ENCODE measurements around the gene RNF141. TPM values are rescaled to one million over a fixed set of nuclear protein-coding genes. Genes with fewer than 3 reads are reported as not detected.

The RNF141 gene
- total and polyA plus RNA-seq, 2 experiments from 2014 or later: 35.9 to 46.9 TPM

- H3K4me1 ChIP-seq (ENCODE audit: insufficient read depth): peaks cover 14% of the 10 kb centered on the region
- 83 to 86% methylated on average over 10 of the region's 10 CpGs for WGBS, 2 experiments (ENCODE audit: low coverage in 1 of 2, low lambda C conversion rate in 2 of 2, missing lambda C conversion rate in 2 of 2)
- no peak overlapping the region for H3K27ac ChIP-seq
- peaks cover 15% of the 10 kb centered on the region for H3F3A ChIP-seq (ENCODE audit: insufficient read depth)
- no peak for TF ChIP-seq EZH2phosphoT487 (IDR thresholded peaks at IDR 0.05; ENCODE audit: insufficient read depth, low read depth)
- no peaks in the 10 kb centered on the region for H3K9me2 ChIP-seq (ENCODE audit: insufficient read depth)
- no peaks in the 10 kb centered on the region; the same call in 1 of the 2 replicates for H3K36me3 ChIP-seq (ENCODE audit: low read depth)
- no peak overlapping the region for H3K9ac ChIP-seq
- in situ Hi-C loops (cut with MboI): no loop called here
- H3K79me2 ChIP-seq (ENCODE audit: insufficient read depth): no peaks in the 10 kb centered on the region
- no peaks in the 10 kb centered on the region for H3K9me3 ChIP-seq (ENCODE audit: low read depth)
- H3K27me3 ChIP-seq (replicated peaks; ENCODE audit: insufficient read depth): no peaks in the 10 kb centered on the region
- no peak overlapping the region for H3K4me3 ChIP-seq
- DNase-seq: no peak
- no peaks in the 10 kb centered on the region for H4K20me1 ChIP-seq (ENCODE audit: insufficient read depth)
- H2AFZ ChIP-seq: no peak overlapping the region
- no peak overlapping the region for H3K4me2 ChIP-seq (ENCODE audit: unreplicated experiment)
These were observed 29.8 kb downstream of the RNF141 start for GRCh38 chr11:10511181-10511621.

GRCh38 chr11:10506008-10506370 is 35.0 kb downstream of the RNF141 start:
- no peak for DNase-seq
- no peak overlapping the region for H3K27ac ChIP-seq
- no peaks in the 10 kb centered on the region for H3K4me1 ChIP-seq (ENCODE audit: insufficient read depth)
- H3K79me2 ChIP-seq (ENCODE audit: insufficient read depth): no peaks in the 10 kb centered on the region
- no peaks in the 10 kb centered on the region for H3F3A ChIP-seq (ENCODE audit: insufficient read depth)
- no peaks in the 10 kb centered on the region for H3K9me3 ChIP-seq (ENCODE audit: low read depth)
- no peaks in the 10 kb centered on the region for H3K36me3 ChIP-seq (ENCODE audit: low read depth)
- H3K4me3 ChIP-seq: no peak overlapping the region
- no peak overlapping the region for H3K4me2 ChIP-seq (ENCODE audit: unreplicated experiment)
- H4K20me1 ChIP-seq (ENCODE audit: insufficient read depth): no peaks in the 10 kb centered on the region
- TF ChIP-seq EZH2 (IDR thresholded peaks at IDR 0.05; ENCODE audit: insufficient read depth, poor library complexity, severe bottlenecking) (no peak), EZH2phosphoT487 (IDR thresholded peaks at IDR 0.05; ENCODE audit: insufficient read depth, low read depth) (no peak)
- no peaks in the 10 kb centered on the region for H3K27me3 ChIP-seq (replicated peaks; ENCODE audit: insufficient read depth)
- H3K9me2 ChIP-seq (ENCODE audit: insufficient read depth): no peaks in the 10 kb centered on the region
- no peak overlapping the region for H2AFZ ChIP-seq
- in situ Hi-C loops (cut with MboI): no loop called here
- H3K9ac ChIP-seq: no peak overlapping the region

GRCh38 chr11:10505278-10506007 is 35.5 kb downstream of the RNF141 start:
- Histone ChIP-seq H3K4me3 (no peak overlapping the region), H3K9me2 (ENCODE audit: insufficient read depth) (no peaks in the 10 kb centered on the region), H3K27me3 (replicated peaks; ENCODE audit: insufficient read depth) (no peaks in the 10 kb centered on the region), H4K20me1 (ENCODE audit: insufficient read depth) (no peaks in the 10 kb centered on the region), H3K4me1 (ENCODE audit: insufficient read depth) (no peaks in the 10 kb centered on the region), H3K79me2 (ENCODE audit: insufficient read depth) (no peaks in the 10 kb centered on the region), H3K27ac (no peak overlapping the region), H3K9ac (no peak overlapping the region), H3K36me3 (ENCODE audit: low read depth) (no peaks in the 10 kb centered on the region), H3K4me2 (ENCODE audit: unreplicated experiment) (no peak overlapping the region), H2AFZ (no peak overlapping the region), H3K9me3 (ENCODE audit: low read depth) (no peaks in the 10 kb centered on the region), H3F3A (ENCODE audit: insufficient read depth) (no peaks in the 10 kb centered on the region)
- WGBS, 2 experiments (ENCODE audit: low coverage in 1 of 2, low lambda C conversion rate in 2 of 2, missing lambda C conversion rate in 2 of 2): 96 to 99% methylated on average over 6 of the region's 6 CpGs
- TF ChIP-seq EZH2phosphoT487 (IDR thresholded peaks at IDR 0.05; ENCODE audit: insufficient read depth, low read depth) (no peak), EZH2 (IDR thresholded peaks at IDR 0.05; ENCODE audit: insufficient read depth, poor library complexity, severe bottlenecking) (no peak)
- in situ Hi-C loops (cut with MboI): no loop called here
- DNase-seq: no peak

GRCh38 chr11:10504490-10504889 is 36.5 kb downstream of the RNF141 start:
- Histone ChIP-seq H3K4me1 (ENCODE audit: insufficient read depth) (no peaks in the 10 kb centered on the region), H3K27ac (no peak overlapping the region), H3K36me3 (ENCODE audit: low read depth) (no peaks in the 10 kb centered on the region), H3K27me3 (replicated peaks; ENCODE audit: insufficient read depth) (no peaks in the 10 kb centered on the region), H3K4me2 (ENCODE audit: unreplicated experiment) (no peak overlapping the region), H3F3A (ENCODE audit: insufficient read depth) (no peaks in the 10 kb centered on the region), H2AFZ (no peak overlapping the region), H3K9me2 (ENCODE audit: insufficient read depth) (no peaks in the 10 kb centered on the region), H3K9me3 (ENCODE audit: low read depth) (no peaks in the 10 kb centered on the region), H3K79me2 (ENCODE audit: insufficient read depth) (no peaks in the 10 kb centered on the region), H4K20me1 (ENCODE audit: insufficient read depth) (no peaks in the 10 kb centered on the region), H3K4me3 (no peak overlapping the region), H3K9ac (no peak overlapping the region)
- DNase-seq: no peak
- WGBS, 2 experiments (ENCODE audit: low coverage in 1 of 2, low lambda C conversion rate in 2 of 2, missing lambda C conversion rate in 2 of 2): 95 to 99% methylated on average over 11 of the region's 11 CpGs
- TF ChIP-seq EZH2phosphoT487 (IDR thresholded peaks at IDR 0.05; ENCODE audit: insufficient read depth, low read depth) (no peak), EZH2 (IDR thresholded peaks at IDR 0.05; ENCODE audit: insufficient read depth, poor library complexity, severe bottlenecking) (no peak)
- in situ Hi-C loops (cut with MboI): no loop called here

Measured in GM23248 (cell line).